ENCODE results near the gene CDH23. TPM values are rescaled to one million over a fixed set of nuclear protein-coding genes. Genes with fewer than 3 reads are reported as not detected.
A peak's percentile ranks its signal among the peaks of the same experiment; 100 is the strongest.

The CDH23 gene
- total and polyA plus RNA-seq, 10 of the 15 experiments (the other 5 are each of a cell fraction or from before 2014, with no cell fraction given), result 0.09 to 0.40 (median 0.15) TPM; not detected in 1

- peaks cover 22 to 25% of the 10 kb centered on the region in 2 experiments for H3K27me3 ChIP-seq (replicated peaks in 1 of 2; ENCODE audit: control insufficient read depth in 2 of 2, insufficient read depth in 2 of 2, low read length in 1 of 2)
- TF ChIP-seq HDAC6 (IDR thresholded peaks at IDR 0.05; ENCODE audit: unreplicated experiment) (peak; percentile 43), GABPA (IDR thresholded peaks at IDR 0.05; ENCODE audit: low read depth) (no peak), EZH2 (IDR thresholded peaks at IDR 0.05; ENCODE audit: borderline replicate concordance, control insufficient read depth, low read depth, low read length) (peak; percentile 92; the same call in 1 of the 2 replicates)
- RAD21 ChIA-PET (ENCODE audit: unreplicated experiment), result interaction anchor here (0.6 kb wide), 1 partner anchor 278 kb away, joined by 3 read pairs; no protein-coding TSS in a partner anchor
- H3K79me2 ChIP-seq (ENCODE audit: control insufficient read depth, insufficient read depth, low read length), result no peaks in the 10 kb centered on the region
- no peak overlapping the region for H2AFZ ChIP-seq (ENCODE audit: control insufficient read depth, low read depth, low read length)
- FAIRE-seq (no peak), DNase-seq (ENCODE audit: low read depth, low spot score) (no peak), ATAC-seq (no peak)
- H3K4me3 ChIP-seq, result no peak overlapping the region
- in situ Hi-C loops (cut with MboI) (no loop called here), intact Hi-C loops (cut with micrococcal nuclease; ENCODE audit: unreplicated experiment) (no loop called here)
- POLR2A ChIA-PET, result interaction anchor here (0.6 kb wide), 1 partner anchor 855 kb away, joined by 4 read pairs; no protein-coding TSS in a partner anchor
- H3K27ac ChIP-seq (ENCODE audit: control insufficient read depth, insufficient read depth), result no peak overlapping the region
- WGBS (ENCODE audit: insufficient coverage, insufficient replicate concordance, low lambda C conversion rate, missing lambda C conversion rate), result 23% methylated on average over 63 of the region's 82 CpGs
- H3K9me3 ChIP-seq (replicated peaks; ENCODE audit: control insufficient read depth, insufficient read depth, low read length), result no peaks in the 10 kb centered on the region
- H3K36me3 ChIP-seq (ENCODE audit: control insufficient read depth in 2 of 2, insufficient read depth in 2 of 2, low read length in 1 of 2), result no peaks in the 10 kb centered on the region
- peak overlapping the region; percentile 42; the same call in 1 of the 2 replicates for H3K4me2 ChIP-seq (ENCODE audit: control insufficient read depth, insufficient read depth)
- H3K9ac ChIP-seq (ENCODE audit: control insufficient read depth, insufficient read depth, low read length), result no peak overlapping the region
- H4K20me1 ChIP-seq (ENCODE audit: control insufficient read depth, insufficient read depth), result peaks cover 3% of the 10 kb centered on the region; the same call in 1 of the 2 replicates
- SMC1A ChIA-PET (ENCODE audit: uncharacterized antibody, unreplicated experiment), result no interaction called here
- H3K4me1 ChIP-seq (ENCODE audit: control insufficient read depth, insufficient read depth, low read length), result no peaks in the 10 kb centered on the region
- CTCF ChIA-PET, result interaction anchor here (0.5 to 3.6 kb wide), 2 partner anchors 78 to 94 kb away, joined by 3 to 13 read pairs; partner anchors contain the start of gene SLC29A3
- no TSS peak for BruUV-seq (replicated peaks)
Observed at GRCh38 chr10:71397296-71398212, 834 bp downstream of the CDH23 start.

GRCh38 chr10:71398976-71399375, 2.3 kb downstream of the CDH23 start:
- Histone ChIP-seq H3K4me1 (ENCODE audit: control insufficient read depth, insufficient read depth, low read length) (no peaks in the 10 kb centered on the region), H3K36me3 (ENCODE audit: control insufficient read depth in 2 of 2, insufficient read depth in 2 of 2, low read length in 1 of 2) (no peaks in the 10 kb centered on the region), H3K27ac (ENCODE audit: control insufficient read depth, insufficient read depth) (no peak overlapping the region), H4K20me1 (ENCODE audit: control insufficient read depth, insufficient read depth) (peaks cover 3% of the 10 kb centered on the region; the same call in 1 of the 2 replicates), H3K4me2 (ENCODE audit: control insufficient read depth, insufficient read depth) (no peak overlapping the region), H3K9ac (ENCODE audit: control insufficient read depth, insufficient read depth, low read length) (no peak overlapping the region), H2AFZ (ENCODE audit: control insufficient read depth, low read depth, low read length) (no peak overlapping the region), H3K79me2 (ENCODE audit: control insufficient read depth, insufficient read depth, low read length) (no peaks in the 10 kb centered on the region), H3K9me3 (replicated peaks; ENCODE audit: control insufficient read depth, insufficient read depth, low read length) (no peaks in the 10 kb centered on the region), H3K27me3 (replicated peaks in 1 of 2; ENCODE audit: control insufficient read depth in 2 of 2, insufficient read depth in 2 of 2, low read length in 1 of 2) (peaks cover 18 to 22% of the 10 kb centered on the region in 2 experiments), H3K4me3 (no peak overlapping the region)
- FAIRE-seq, result no peak
- DNase-seq (ENCODE audit: low read depth, low spot score), result no peak
- in situ Hi-C loops (cut with MboI), result no loop called here
- WGBS (ENCODE audit: insufficient coverage, insufficient replicate concordance, low lambda C conversion rate, missing lambda C conversion rate), result 65% methylated on average over 4 of the region's 4 CpGs
- ChIA-PET CTCF (interaction anchor here (0.8 to 3.6 kb wide), 6 partner anchors 11 to 375 kb away, joined by 3 to 13 read pairs (median 4); partner anchors contain the start of gene SLC29A3), POLR2A (no interaction called here), RAD21 (ENCODE audit: unreplicated experiment) (interaction anchor here (1.2 to 1.6 kb wide), 3 partner anchors 22 to 80 kb away, joined by 3 to 5 read pairs (median 3); partner anchors contain the start of gene SLC29A3), SMC1A (ENCODE audit: uncharacterized antibody, unreplicated experiment) (interaction anchor here (1.2 kb wide), 1 partner anchor 15 kb away, joined by 3 read pairs; no protein-coding TSS in a partner anchor)
- no peak for ATAC-seq
- intact Hi-C loops (cut with micrococcal nuclease; ENCODE audit: unreplicated experiment), result no loop called here
- no TSS peak for BruUV-seq (replicated peaks)
- no peak for TF ChIP-seq PAX5 (IDR thresholded peaks at IDR 0.05; ENCODE audit: borderline replicate concordance, low read depth, low read length)
- TF ChIP-seq SRF (IDR thresholded peaks at IDR 0.05; ENCODE audit: low read depth in 2 of 2, low read length in 2 of 2), result no peak
- no peak for TF ChIP-seq MTA3 (IDR thresholded peaks at IDR 0.05; ENCODE audit: borderline replicate concordance, low read length)
- TF ChIP-seq ZNF687 (IDR thresholded peaks at IDR 0.05), result no peak
- TF ChIP-seq ZNF217 (IDR thresholded peaks at IDR 0.05), result no peak
- no peak for TF ChIP-seq SMAD5 (IDR thresholded peaks at IDR 0.05; ENCODE audit: low read depth)
- TF ChIP-seq CREM (IDR thresholded peaks at IDR 0.05; ENCODE audit: low read depth), result no peak
- no peak for TF ChIP-seq TBL1XR1 (IDR thresholded peaks at IDR 0.05; ENCODE audit: low read depth, low read length)
- TF ChIP-seq ZNF622 (IDR thresholded peaks at IDR 0.05), result no peak

All from GM12878 (cell line).